GM12801 (cell line): Measurements from ENCODE around the gene TMEM132D.

ENCODE experiments used
- CTCF ChIP-seq: IDR thresholded peaks from one replicate; pipeline ENCODE4 v1.5.1; 2011; ENCODE audit warnings: control low read depth; ENCODE audit not compliant: insufficient read length; ENCODE audit errors: extremely low read depth

TMEM132D gene

GRCh38 chr12:129622566-129622965 is 281.3 kb downstream of the TMEM132D start:
- TF ChIP-seq CTCF: no peak

GRCh38 chr12:129619271-129619670 is 284.6 kb downstream of the TMEM132D start:
- no peak for TF ChIP-seq CTCF

- no peak for TF ChIP-seq CTCF
Observed at GRCh38 chr12:129617849-129618248, 286.0 kb downstream of the TMEM132D start.

GRCh38 chr12:129615001-129615400 is 288.8 kb downstream of the TMEM132D start:
- TF ChIP-seq CTCF: no peak

GRCh38 chr12:129614221-129614885 is 289.5 kb downstream of the TMEM132D start:
- TF ChIP-seq CTCF: no peak

GRCh38 chr12:129613314-129613713 is 290.5 kb downstream of the TMEM132D start:
- no peak for TF ChIP-seq CTCF

GRCh38 chr12:129610601-129611120 is 293.2 kb downstream of the TMEM132D start:
- no peak for TF ChIP-seq CTCF
